ENCODE results near the gene IFTAP.
"Not testable (repeated sequence)": the region's sequence is repeated elsewhere in the genome, so short reads cannot be mapped to it uniquely, and the experiment has no call there.

DNA sequence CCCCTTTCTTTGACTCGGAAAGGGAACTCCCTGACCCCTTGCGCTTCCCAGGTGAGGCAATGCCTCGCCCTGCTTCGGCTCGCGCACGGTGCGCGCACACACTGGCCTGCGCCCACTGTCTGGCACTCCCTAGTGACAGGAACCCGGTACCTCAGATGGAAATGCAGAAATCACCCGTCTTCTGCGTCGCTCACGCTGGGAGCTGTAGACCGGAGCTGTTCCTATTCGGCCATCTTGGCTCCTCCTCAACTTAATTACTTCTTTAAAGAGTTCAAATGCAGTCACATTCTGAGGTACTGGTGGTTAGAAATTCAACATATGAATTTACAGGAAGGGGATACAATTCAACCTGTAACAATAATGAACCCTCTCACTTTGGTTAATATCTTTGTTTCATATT, 36.9 kb upstream of the IFTAP start:
- TF ChIP-seq, protein P1, sequence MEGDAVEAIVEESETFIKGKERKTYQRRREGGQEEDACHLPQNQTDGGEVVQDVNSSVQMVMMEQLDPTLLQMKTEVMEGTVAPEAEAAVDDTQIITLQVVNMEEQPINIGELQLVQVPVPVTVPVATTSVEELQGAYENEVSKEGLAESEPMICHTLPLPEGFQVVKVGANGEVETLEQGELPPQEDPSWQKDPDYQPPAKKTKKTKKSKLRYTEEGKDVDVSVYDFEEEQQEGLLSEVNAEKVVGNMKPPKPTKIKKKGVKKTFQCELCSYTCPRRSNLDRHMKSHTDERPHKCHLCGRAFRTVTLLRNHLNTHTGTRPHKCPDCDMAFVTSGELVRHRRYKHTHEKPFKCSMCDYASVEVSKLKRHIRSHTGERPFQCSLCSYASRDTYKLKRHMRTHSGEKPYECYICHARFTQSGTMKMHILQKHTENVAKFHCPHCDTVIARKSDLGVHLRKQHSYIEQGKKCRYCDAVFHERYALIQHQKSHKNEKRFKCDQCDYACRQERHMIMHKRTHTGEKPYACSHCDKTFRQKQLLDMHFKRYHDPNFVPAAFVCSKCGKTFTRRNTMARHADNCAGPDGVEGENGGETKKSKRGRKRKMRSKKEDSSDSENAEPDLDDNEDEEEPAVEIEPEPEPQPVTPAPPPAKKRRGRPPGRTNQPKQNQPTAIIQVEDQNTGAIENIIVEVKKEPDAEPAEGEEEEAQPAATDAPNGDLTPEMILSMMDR (IDR thresholded peaks at IDR 0.05) = not testable (repeated sequence)
- not testable (repeated sequence) for TF ChIP-seq POLR2A (IDR thresholded peaks at IDR 0.05)

All from esophagus squamous epithelium (tissue), 4 donors.